OCI-LY7 (cell line): ENCODE data around the gene LRFN2.

Experiments
- EZH2phosphoT487 ChIP-seq: fragments of 200-600 bp; sonication (generic); IDR thresholded peaks from 2 replicates; pipeline ENCODE4 v1.6.1; 2018; ENCODE audit warnings: low read depth, borderline replicate concordance, mild to moderate bottlenecking, mixed run types, antibody characterized with exemption, low read length, moderate library complexity, mixed read lengths
- TF ChIP-seq, protein P1 (sequence below): fragments of 200-600 bp; sonication (generic); conservative IDR thresholded peaks from 2 replicates; pipeline ENCODE4 v1.5.1; 2014; ENCODE audit warnings: mild to moderate bottlenecking, antibody characterized with exemption, low read length, moderate library complexity, mixed read lengths

GRCh38 chr6:40439026-40439800 lies 148.0 kb downstream of the LRFN2 start:
- TF ChIP-seq, protein P1, sequence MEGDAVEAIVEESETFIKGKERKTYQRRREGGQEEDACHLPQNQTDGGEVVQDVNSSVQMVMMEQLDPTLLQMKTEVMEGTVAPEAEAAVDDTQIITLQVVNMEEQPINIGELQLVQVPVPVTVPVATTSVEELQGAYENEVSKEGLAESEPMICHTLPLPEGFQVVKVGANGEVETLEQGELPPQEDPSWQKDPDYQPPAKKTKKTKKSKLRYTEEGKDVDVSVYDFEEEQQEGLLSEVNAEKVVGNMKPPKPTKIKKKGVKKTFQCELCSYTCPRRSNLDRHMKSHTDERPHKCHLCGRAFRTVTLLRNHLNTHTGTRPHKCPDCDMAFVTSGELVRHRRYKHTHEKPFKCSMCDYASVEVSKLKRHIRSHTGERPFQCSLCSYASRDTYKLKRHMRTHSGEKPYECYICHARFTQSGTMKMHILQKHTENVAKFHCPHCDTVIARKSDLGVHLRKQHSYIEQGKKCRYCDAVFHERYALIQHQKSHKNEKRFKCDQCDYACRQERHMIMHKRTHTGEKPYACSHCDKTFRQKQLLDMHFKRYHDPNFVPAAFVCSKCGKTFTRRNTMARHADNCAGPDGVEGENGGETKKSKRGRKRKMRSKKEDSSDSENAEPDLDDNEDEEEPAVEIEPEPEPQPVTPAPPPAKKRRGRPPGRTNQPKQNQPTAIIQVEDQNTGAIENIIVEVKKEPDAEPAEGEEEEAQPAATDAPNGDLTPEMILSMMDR = no peak
- TF ChIP-seq EZH2phosphoT487 = no peak
